Left lung (tissue), 10 donors: ENCODE measurements around the gene MAF. TPM values are rescaled to one million over a fixed set of nuclear protein-coding genes. Genes with fewer than 3 reads are reported as not detected.
A peak's percentile ranks its signal among the peaks of the same experiment; 100 is the strongest.

ENCODE experiments used
- ATAC-seq: fragments of 200-7000 bp; cut with Tn5 transposase; one replicate; pipeline ENCODE4 v1.9.1; 2020; ENCODE audit warnings: moderate library complexity
- DNase-seq, 4 donors: peaks; one replicate each; pipeline ENCODE4 v3.0.0-alpha.2; 2013 to 2020
- H3K27ac ChIP-seq, 2 donors: fragments of 200-600 bp; sonication (generic) in 1 of 2; one replicate each; pipeline versions ENCODE4 v1.5.0 to v1.8.0; 2020 to 2021
- H3K27me3 ChIP-seq, 2 donors: fragments of 200-600 bp; sonication (generic) in 1 of 2; one replicate each; pipeline versions ENCODE4 v1.5.0 to v1.8.0; 2020 to 2021
- H3K36me3 ChIP-seq, 2 donors: fragments of 200-600 bp; sonication (generic) in 1 of 2; one replicate each; pipeline versions ENCODE4 v1.5.0 to v1.8.0; 2020 to 2021
- H3K4me1 ChIP-seq, 2 donors: fragments of 200-600 bp; one replicate each; pipeline ENCODE4 v1.8.0; 2021
- H3K4me3 ChIP-seq, 2 donors: fragments of 200-600 bp; sonication (generic) in 1 of 2; one replicate each; pipeline versions ENCODE4 v1.5.0 to v1.8.0; 2020 to 2021; ENCODE audit warnings: mild to moderate bottlenecking in 1 of 2
- H3K9me3 ChIP-seq, 2 donors: fragments of 200-600 bp; sonication (generic) in 1 of 2; one replicate each; pipeline versions ENCODE4 v1.5.0 to v1.8.0; 2020 to 2021
- intact Hi-C, 2 donors: fragments of 100-400 bp; cut with DNase I; formaldehyde crosslinking; loops; one replicate each; pipeline versions ENCODE4 v1.11.2 to v1.14.2; 2022
- polyA plus RNA-seq, 6 donors: library from polyadenylated mRNA; unstranded; fragments of 120-200 nt; gene quantifications; one replicate each; pipeline ENCODE4 v1.2.1, GENCODE V29; 2013; ENCODE audit not compliant: insufficient read length in 6 of 6
- total RNA-seq, 2 donors: library from RNA; stranded (reverse); fragmentation: NEBNext Ultra II Directional; extraction: Animal tissue kit (Norgen Biotek cat#: 25700); gene quantifications; one replicate each; pipeline ENCODE4 v1.2.1, GENCODE V29; 2021
- TF ChIP-seq, protein P1 (sequence below), 2 donors: fragments of 200-600 bp; sonication (generic) in 1 of 2; IDR thresholded peaks; one replicate each; pipeline versions ENCODE4 v1.5.0 to v1.8.0; 2021; ENCODE audit warnings: antibody characterized with exemption in 2 of 2
- donor health status: DM: no; HTN: yes; CAD: no.
- donor health status: DM: no; HTN: no; CAD: no.

MAF gene
- total and polyA plus RNA-seq, 8 donors, result 52.2 to 125 (median 101) TPM

DNA sequence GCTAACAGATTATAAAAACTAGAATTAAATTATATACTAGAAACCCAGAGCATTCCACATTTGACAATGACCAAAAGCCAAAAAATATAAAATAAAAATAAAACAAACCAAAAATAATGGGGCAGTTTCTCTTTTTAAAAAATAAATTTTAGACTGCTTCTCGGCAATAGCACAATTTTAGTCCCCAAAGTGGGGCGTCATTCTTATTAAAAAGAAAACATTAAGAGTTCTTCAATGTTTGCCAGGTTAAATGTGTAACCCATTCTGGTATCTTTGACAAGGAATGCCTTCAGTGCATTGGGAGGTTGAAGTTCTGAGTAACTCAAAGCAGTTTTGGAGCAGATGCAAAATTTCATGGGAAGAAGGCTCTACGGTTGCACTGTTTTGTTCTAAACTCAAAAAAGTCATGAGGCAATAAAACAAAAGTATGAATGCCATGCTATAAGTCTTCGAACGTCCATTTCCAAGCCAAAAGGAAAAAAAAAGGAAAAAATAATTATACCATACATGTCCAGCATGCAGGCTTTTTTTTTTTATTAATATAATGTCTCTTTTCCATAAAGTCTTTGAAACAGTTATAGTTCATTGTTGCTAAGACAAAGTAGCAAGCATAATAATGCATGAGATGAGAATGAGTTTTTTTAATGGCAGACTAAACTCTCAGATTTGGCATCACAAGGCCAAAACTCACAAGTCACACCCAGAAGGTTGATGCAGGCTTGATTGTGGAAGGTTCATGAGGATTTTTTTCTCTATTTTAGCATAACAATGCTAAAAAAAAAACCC is 3.1 kb downstream of the MAF start:
- Histone ChIP-seq H3K27ac (peak overlapping the region; percentile 78 to 81), H3K9me3 (no peaks in the 10 kb centered on the region), H3K4me3 (peak overlapping the region; percentile 48 to 63), H3K36me3 (no peaks in the 10 kb centered on the region), H3K4me1 (peaks cover 0 to 27% of the 10 kb centered on the region in 2 donors), H3K27me3 (peaks cover 0 to 42% of the 10 kb centered on the region in 2 donors)
- intact Hi-C loops, result no loop called here
- ATAC-seq (no peak), DNase-seq (no peak)
- TF ChIP-seq, protein P1, sequence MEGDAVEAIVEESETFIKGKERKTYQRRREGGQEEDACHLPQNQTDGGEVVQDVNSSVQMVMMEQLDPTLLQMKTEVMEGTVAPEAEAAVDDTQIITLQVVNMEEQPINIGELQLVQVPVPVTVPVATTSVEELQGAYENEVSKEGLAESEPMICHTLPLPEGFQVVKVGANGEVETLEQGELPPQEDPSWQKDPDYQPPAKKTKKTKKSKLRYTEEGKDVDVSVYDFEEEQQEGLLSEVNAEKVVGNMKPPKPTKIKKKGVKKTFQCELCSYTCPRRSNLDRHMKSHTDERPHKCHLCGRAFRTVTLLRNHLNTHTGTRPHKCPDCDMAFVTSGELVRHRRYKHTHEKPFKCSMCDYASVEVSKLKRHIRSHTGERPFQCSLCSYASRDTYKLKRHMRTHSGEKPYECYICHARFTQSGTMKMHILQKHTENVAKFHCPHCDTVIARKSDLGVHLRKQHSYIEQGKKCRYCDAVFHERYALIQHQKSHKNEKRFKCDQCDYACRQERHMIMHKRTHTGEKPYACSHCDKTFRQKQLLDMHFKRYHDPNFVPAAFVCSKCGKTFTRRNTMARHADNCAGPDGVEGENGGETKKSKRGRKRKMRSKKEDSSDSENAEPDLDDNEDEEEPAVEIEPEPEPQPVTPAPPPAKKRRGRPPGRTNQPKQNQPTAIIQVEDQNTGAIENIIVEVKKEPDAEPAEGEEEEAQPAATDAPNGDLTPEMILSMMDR (IDR thresholded peaks at IDR 0.05), result no peak

GRCh38 chr16:79595931-79596450 is 4.5 kb downstream of the MAF start:
- Histone ChIP-seq H3K36me3 (no peaks in the 10 kb centered on the region), H3K27ac (peak overlapping the region; percentile 78 to 81), H3K4me1 (peaks cover 0 to 15% of the 10 kb centered on the region in 2 donors), H3K4me3 (peak overlapping the region; percentile 48 to 63), H3K9me3 (no peaks in the 10 kb centered on the region), H3K27me3 (peaks cover 0 to 36% of the 10 kb centered on the region in 2 donors)
- DNase-seq (no peak), ATAC-seq (no peak)
- TF ChIP-seq, protein P1 (IDR thresholded peaks at IDR 0.05), result no peak
- intact Hi-C loops, result no loop called here

GRCh38 chr16:79595231-79595641 is 5.3 kb downstream of the MAF start:
- ATAC-seq, result no peak

GRCh38 chr16:79593754-79594153 is 6.8 kb downstream of the MAF start:
- Histone ChIP-seq H3K27ac (peak overlapping the region; percentile 78 to 81), H3K36me3 (no peaks in the 10 kb centered on the region), H3K27me3 (peaks cover 8 to 39% of the 10 kb centered on the region in 2 donors), H3K4me3 (no peak overlapping the region), H3K4me1 (peaks cover 0 to 16% of the 10 kb centered on the region in 2 donors), H3K9me3 (no peaks in the 10 kb centered on the region)
- TF ChIP-seq, protein P1 (IDR thresholded peaks at IDR 0.05), result no peak
- intact Hi-C loops, result no loop called here
- DNase-seq (no peak), ATAC-seq (no peak)

More at GRCh38 chr16:79595231-79595641, 5.3 kb downstream of the MAF start:
- Histone ChIP-seq H3K27me3 (peaks cover 0 to 36% of the 10 kb centered on the region in 2 donors), H3K4me1 (peaks cover 0 to 15% of the 10 kb centered on the region in 2 donors), H3K4me3 (peak overlapping the region; percentile 48 to 63), H3K27ac (peak overlapping the region; percentile 78 to 81), H3K36me3 (no peaks in the 10 kb centered on the region), H3K9me3 (no peaks in the 10 kb centered on the region)
- DNase-seq, result no peak
- intact Hi-C loops, result no loop called here
- TF ChIP-seq, protein P1 (IDR thresholded peaks at IDR 0.05), result no peak

GRCh38 chr16:79593074-79593531 is 7.4 kb downstream of the MAF start:
- Histone ChIP-seq H3K9me3 (no peaks in the 10 kb centered on the region), H3K27me3 (peaks cover 8 to 43% of the 10 kb centered on the region in 2 donors), H3K4me3 (no peak overlapping the region), H3K4me1 (peaks cover 0 to 16% of the 10 kb centered on the region in 2 donors), H3K27ac (peak overlapping the region; percentile 78 to 81), H3K36me3 (no peaks in the 10 kb centered on the region)
- ATAC-seq (peak; percentile 43), DNase-seq (no peak)
- intact Hi-C loops, result no loop called here
- TF ChIP-seq, protein P1 (IDR thresholded peaks at IDR 0.05), result no peak
